Peyer's patch (tissue), 4 donors: ENCODE data around the gene RNF123.

Source experiments
- CTCF ChIP-seq, 6 experiments: fragments of 450-650 bp in 4 of 6; fragments of 200-600 bp in 2 of 6; sonication (generic) in 1 of 6; IDR thresholded peaks; one replicate each; pipeline ENCODE4 v1.5.1; 2017 to 2019; ENCODE audit warnings: antibody characterized with exemption in 6 of 6, mild to moderate bottlenecking in 3 of 6, moderate library complexity in 1 of 6
- POLR2A ChIP-seq, 2 donors: fragments of 450-650 bp; IDR thresholded peaks; one replicate each; pipeline ENCODE4 v1.5.1; 2017; ENCODE audit warnings: antibody characterized with exemption in 2 of 2, mild to moderate bottlenecking in 2 of 2, moderate library complexity in 2 of 2

GRCh38 chr3:49665822-49666519, 23.4 kb upstream of the RNF123 start:
- TF ChIP-seq POLR2A (IDR thresholded peaks at IDR 0.05) (no peak), CTCF (IDR thresholded peaks at IDR 0.05) (no peak)
